NCI-H146 treated with DMSO at 0.1 percent for 48 hours (cell line): ENCODE data around the gene HDGFL2.

ENCODE experiments used
- DNase-seq: peaks from one replicate; lab custom pipeline; 2025; ENCODE audit not compliant: unreplicated experiment; lab: John Stamatoyannopoulos, UW

Gene HDGFL2

GRCh38 chr19:4550479-4551050 lies 78.5 kb downstream of the HDGFL2 start:
- DNase-seq = no peak
